ENCODE results near the gene GSE1.
A peak's percentile ranks its signal among the peaks of the same experiment; 100 is the strongest.

The GSE1 gene

GRCh38 chr16:85678821-85679220, 65.7 kb downstream of the GSE1 start:
- DNase-seq, result no peak
- in situ Hi-C loops (cut with MboI; ENCODE audit: low pct_unique_long_range_greater_than_20kb, low sequenced_read_pairs), result no loop called here

GRCh38 chr16:85679870-85680269, 66.7 kb downstream of the GSE1 start:
- DNase-seq, result no peak
- in situ Hi-C loops (cut with MboI; ENCODE audit: low pct_unique_long_range_greater_than_20kb, low sequenced_read_pairs), result no loop called here

GRCh38 chr16:85680352-85680944, 67.3 kb downstream of the GSE1 start:
- in situ Hi-C loops (cut with MboI; ENCODE audit: low pct_unique_long_range_greater_than_20kb, low sequenced_read_pairs), result no loop called here
- no peak for DNase-seq

DNA sequence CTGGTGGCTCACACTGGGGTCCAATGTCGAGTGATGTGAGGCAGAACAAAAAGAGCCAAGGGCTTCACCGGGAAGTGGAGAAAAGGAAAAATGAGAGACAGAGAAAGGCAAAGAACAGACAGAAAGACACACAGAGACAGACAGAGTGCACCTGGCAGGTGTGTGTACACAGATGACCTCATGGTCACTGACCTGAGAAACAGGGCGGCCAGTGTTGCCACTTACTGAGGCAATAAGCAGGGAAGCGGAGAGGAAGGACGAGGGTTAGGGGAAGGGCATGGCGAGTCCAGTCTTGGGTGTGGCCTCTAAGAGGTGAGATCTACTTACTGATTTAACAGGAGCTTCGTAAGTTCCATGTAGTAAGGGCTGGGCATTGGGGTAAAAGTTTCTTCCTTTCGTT, 68.1 kb downstream of the GSE1 start:
- in situ Hi-C loops (cut with MboI; ENCODE audit: low pct_unique_long_range_greater_than_20kb, low sequenced_read_pairs), result no loop called here
- no peak for DNase-seq

DNA sequence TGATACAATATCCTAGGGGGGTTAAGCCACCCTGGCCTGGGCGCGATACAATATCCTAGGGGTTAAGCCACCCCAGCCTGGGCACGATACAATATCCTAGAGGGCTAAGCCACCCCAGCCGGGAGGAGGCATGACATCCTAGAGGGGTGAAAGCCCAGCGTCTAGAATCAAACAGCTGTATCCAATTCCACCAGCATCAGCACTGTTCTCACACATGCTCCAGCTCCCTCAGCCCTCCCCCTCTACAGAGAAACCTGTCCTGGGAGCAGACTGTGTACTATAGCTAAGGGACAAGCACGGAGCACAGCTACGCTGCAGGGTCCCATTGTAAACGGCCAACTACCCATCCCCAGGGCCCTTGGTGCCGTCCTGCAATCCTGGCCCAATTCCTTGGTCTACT, 69.4 kb downstream of the GSE1 start:
- DNase-seq, result no peak
- in situ Hi-C loops (cut with MboI; ENCODE audit: low pct_unique_long_range_greater_than_20kb, low sequenced_read_pairs), result no loop called here

DNA sequence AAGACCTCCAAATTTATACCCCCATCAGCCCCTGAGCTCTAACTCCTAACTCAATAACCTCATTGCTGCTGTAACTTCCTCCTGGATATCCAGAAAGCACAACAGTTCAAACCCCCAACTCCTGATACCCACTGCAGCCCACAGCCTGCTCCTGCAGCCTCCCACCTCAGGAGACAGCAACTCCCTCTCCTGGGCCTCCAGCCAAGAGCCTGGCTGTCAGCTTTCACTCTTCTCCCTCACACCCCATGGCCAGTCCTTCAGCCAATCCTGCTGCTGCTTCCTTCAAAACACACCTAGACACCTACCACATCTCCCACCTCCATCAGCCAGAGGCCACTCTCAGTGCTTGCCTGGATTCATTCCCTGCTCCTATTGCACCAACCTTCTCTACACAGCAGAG, 70.2 kb downstream of the GSE1 start:
- in situ Hi-C loops (cut with MboI; ENCODE audit: low pct_unique_long_range_greater_than_20kb, low sequenced_read_pairs), result no loop called here
- no peak for DNase-seq

- in situ Hi-C loops (cut with MboI; ENCODE audit: low pct_unique_long_range_greater_than_20kb, low sequenced_read_pairs), result no loop called here
- DNase-seq, result no peak
These were observed 72.1 kb downstream of the GSE1 start for GRCh38 chr16:85685251-85685650.

DNA sequence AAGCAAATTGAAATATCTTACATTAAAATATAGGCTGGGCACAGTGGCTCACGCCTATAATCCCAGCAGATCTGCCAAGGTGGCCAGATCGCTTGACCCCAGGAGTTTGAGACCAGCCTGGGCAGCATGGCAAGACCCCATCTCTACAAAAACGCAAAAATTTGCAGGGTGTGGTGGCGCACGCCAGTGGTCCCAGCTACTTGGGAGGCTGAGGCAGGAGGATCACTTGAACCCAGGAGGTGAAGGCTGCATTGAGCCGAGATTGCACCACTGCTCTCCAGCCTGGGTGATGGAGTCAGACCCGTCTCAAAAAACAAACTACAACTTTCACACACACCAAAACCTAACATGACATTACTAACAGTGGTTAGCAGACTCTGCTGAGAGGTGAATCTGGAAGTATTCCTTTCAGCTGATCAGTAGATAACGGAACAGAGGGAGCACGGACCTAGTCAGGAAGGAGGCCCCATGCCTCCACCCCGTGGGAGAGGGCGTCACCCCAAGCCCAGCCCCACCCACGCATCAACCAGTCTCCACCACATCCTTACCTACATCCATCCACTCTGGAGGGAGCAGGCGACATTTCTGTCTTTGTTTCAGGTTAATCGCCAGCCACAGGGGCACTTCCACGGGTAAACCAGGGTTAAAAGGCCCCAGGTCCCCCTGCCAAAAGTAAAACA, 73.9 kb downstream of the GSE1 start:
- peak; percentile 48 for DNase-seq
- in situ Hi-C loops (cut with MboI; ENCODE audit: low pct_unique_long_range_greater_than_20kb, low sequenced_read_pairs), result no loop called here

DNA sequence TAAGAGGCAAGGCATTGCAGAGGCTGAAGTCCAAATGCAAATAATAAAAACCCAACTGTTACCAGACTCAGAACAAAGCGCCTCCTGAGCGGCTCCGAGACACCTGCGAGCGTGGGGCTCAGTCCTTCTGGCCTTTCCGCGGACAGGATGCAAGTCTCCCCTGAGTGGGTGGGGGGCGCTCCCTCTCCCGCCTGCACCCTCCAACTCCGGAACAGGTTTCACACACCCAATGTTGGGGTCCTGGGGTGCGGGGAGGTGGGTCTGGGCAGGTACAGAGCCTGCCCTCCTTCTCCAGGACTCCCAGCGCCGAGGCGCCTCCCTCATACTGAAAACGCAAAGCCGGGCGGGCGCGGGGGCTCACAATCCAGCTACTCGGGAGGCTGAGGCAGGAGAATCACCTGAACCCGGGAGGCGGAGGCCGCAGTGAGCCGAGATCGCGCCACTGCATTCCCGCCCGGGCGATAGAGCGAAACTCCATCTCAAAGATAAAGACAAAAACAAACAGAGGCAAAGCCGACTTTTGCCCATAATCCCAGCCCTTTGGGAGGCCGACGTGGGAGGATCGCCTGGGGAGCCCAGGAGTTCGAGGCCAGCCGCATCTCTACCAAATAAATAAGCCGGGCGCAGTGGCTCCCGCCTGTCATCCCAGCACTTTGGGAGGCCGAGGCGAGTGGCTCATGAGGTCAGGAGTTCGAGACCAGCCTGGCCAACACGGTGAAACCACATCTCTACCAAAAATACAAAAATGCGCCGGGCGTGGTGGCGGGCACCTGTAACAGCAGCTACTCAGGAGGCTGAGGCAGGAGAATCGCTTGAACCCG, 74.7 kb downstream of the GSE1 start:
- DNase-seq, result no peak
- in situ Hi-C loops (cut with MboI; ENCODE audit: low pct_unique_long_range_greater_than_20kb, low sequenced_read_pairs), result no loop called here

- in situ Hi-C loops (cut with MboI; ENCODE audit: low pct_unique_long_range_greater_than_20kb, low sequenced_read_pairs), result no loop called here
- peak; percentile 84 for DNase-seq
These were observed 75.6 kb downstream of the GSE1 start, which contains the start of gene GINS2 for GRCh38 chr16:85688586-85689284. Gene GINS2 (minus strand): TSS chr16:85688954. CDS start chr16:85688898, 56 bp downstream.

GRCh38 chr16:85689285-85689949, 76.3 kb downstream of the GSE1 start:
- no peak for DNase-seq
- in situ Hi-C loops (cut with MboI; ENCODE audit: low pct_unique_long_range_greater_than_20kb, low sequenced_read_pairs), result no loop called here

DNA sequence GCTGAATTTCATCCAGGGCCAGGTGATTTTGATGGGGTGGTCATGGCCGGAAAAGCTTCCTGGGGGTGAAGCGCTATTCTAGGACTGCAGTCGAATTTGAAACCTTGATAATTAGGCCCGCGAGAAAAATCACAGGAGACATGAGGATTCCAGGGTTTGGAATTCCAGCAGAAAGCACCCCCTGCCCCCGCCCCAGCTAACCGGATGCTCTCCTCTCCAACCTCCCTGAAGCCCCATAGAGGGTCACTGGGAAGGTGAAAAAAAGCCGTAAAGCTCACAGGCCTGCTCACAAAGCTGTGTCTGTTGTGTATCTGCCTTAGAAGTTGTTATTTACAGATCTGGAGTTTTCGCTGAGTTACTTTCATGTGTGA, 76.8 kb downstream of the GSE1 start:
- in situ Hi-C loops (cut with MboI; ENCODE audit: low pct_unique_long_range_greater_than_20kb, low sequenced_read_pairs), result no loop called here
- DNase-seq, result no peak

GRCh38 chr16:85690469-85691064, 77.4 kb downstream of the GSE1 start:
- no peak for DNase-seq
- in situ Hi-C loops (cut with MboI; ENCODE audit: low pct_unique_long_range_greater_than_20kb, low sequenced_read_pairs), result no loop called here

DNA sequence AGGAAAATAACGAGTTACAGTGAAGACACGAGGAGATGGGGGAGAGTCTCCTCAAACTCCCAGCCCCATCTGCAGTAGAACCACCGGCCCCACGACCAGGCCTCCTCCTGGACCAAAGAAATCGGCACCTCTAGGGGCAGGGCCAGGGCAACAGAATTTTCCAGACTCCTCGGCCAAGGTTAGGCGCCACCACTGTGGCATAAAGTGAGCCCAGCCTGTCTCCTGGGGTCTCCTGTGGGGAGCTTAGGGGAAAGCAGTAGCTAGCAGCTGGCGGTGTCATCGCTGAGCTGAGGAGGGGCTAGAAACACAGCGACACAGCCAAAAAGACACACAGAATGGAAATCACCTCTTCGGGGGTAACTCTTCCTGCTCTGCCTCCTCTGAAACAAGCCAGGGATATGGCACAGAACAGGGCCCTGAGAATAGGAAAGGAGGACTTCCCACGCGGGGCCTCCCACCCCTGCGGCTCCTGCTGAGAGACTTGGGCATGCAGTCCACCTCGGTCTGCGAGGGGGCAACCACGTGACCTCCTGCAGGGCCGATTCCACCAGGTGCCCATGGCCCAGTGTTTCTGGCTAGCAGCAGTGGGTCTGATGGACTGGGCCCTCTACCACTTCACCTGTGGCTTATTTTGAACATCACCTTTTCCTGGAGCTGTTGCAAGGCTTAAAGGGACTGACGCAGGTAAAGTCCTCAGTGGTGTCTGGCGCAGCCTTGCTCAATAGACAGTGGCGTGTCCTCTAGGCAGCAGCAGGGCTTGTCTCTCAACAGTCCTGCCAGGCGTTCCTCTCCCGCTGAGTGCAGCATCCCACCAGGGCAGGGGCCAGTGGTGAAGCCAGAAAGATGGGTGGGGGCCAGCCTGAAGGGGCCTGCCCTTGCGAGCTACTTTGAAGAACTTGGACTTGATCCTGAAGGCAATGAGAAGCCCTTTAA, 82.3 kb downstream of the GSE1 start:
- no peak for DNase-seq
- in situ Hi-C loops (cut with MboI; ENCODE audit: low pct_unique_long_range_greater_than_20kb, low sequenced_read_pairs), result no loop called here

DNA sequence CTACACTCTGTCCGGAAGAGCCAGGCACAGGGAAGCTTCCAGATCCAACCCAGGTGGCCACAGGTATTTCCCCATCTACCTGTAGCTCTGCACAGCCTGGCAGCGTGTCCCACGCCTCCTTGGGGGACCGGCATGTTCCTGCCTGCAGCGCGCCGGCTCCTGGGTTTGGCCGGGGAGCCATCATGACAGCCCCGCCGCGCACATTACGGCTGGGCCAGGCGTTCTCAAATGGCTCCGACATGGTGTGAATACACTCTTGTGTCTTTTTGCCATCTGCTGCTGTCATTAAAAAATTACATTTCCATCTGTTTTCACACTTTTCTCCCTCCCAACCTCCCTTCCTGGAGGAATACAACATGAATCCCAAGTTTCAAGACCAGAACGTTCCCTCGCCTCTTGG, 83.7 kb downstream of the GSE1 start:
- no peak for DNase-seq
- in situ Hi-C loops (cut with MboI; ENCODE audit: low pct_unique_long_range_greater_than_20kb, low sequenced_read_pairs), result no loop called here

DNA sequence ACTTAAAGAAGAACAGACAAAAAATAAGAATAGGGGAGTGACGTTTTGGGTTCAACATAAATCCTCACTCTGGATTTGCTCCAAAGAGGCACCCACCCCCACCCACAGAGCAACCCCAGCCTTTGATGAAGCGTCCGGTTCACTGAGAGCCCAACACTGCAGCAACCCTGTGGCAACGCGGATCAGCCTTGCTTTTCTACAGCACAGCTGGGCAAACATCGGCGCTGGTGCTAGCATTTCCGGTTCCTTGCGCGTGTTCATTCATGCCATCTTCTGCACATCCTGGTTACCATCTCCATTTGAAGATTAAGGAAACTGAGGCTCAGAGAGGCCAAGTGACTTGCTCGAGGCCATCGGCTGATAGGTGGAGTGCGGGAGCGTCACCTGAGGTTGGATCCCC, 84.3 kb downstream of the GSE1 start:
- in situ Hi-C loops (cut with MboI; ENCODE audit: low pct_unique_long_range_greater_than_20kb, low sequenced_read_pairs), result no loop called here
- DNase-seq, result no peak

- no peak for DNase-seq
- in situ Hi-C loops (cut with MboI; ENCODE audit: low pct_unique_long_range_greater_than_20kb, low sequenced_read_pairs), result no loop called here
These were observed 85.4 kb downstream of the GSE1 start for GRCh38 chr16:85698459-85698891.
